Spinal cord (tissue), 10 donors: ENCODE data around the gene VPS13C. TPM values are rescaled to one million over a fixed set of nuclear protein-coding genes. Genes with fewer than 3 reads are reported as not detected.

Experiments
- DNase-seq, 6 donors: peaks; one replicate each; pipeline versions ENCODE4 v3.0.0 to v3.0.0-alpha.2; 2013 to 2015; ENCODE audit warnings: low spot score in 6 of 6, low read depth in 4 of 6
- H3K27ac ChIP-seq: one replicate; pipeline ENCODE4 v1.5.1; 2013; ENCODE audit warnings: low read depth, low read length, control low read depth
- H3K27me3 ChIP-seq: one replicate; pipeline ENCODE4 v1.6.1; 2013; ENCODE audit warnings: low read length; ENCODE audit not compliant: control insufficient read depth, insufficient read depth
- H3K36me3 ChIP-seq: one replicate; pipeline ENCODE4 v1.6.1; 2013; ENCODE audit warnings: low read length; ENCODE audit not compliant: control insufficient read depth, insufficient read depth
- H3K4me1 ChIP-seq: one replicate; pipeline ENCODE4 v1.6.1; 2013; ENCODE audit warnings: low read length; ENCODE audit not compliant: control insufficient read depth, insufficient read depth
- H3K4me3 ChIP-seq: one replicate; pipeline ENCODE4 v1.5.1; 2013; ENCODE audit warnings: low read depth, low read length, control low read depth
- H3K9me3 ChIP-seq: one replicate; pipeline ENCODE4 v1.6.1; 2013; ENCODE audit warnings: low read length; ENCODE audit not compliant: control insufficient read depth, insufficient read depth
- WGBS: methylation state at CpG from one replicate; pipeline ENCODE4 v1.1.5; 2013; ENCODE audit warnings: missing lambda C conversion rate; ENCODE audit not compliant: insufficient coverage; 5-methylcytosine and 5-hydroxymethylcytosine counted together
- polyA plus RNA-seq, 2 donors: library from polyadenylated mRNA; unstranded; fragments of 120-200 nt; gene quantifications; one replicate each; pipeline ENCODE4 v1.2.1, GENCODE V29; 2013; ENCODE audit not compliant: insufficient read length in 2 of 2
- total RNA-seq, 2 donors: library from RNA; depleted of rRNA in 1 of 2; stranded (reverse); fragments of 120-200 nt in 1 of 2; fragments of >200 nt in 1 of 2; gene quantifications; one replicate each; pipeline versions ENCODE4 v1.2.3 to v1.2.4, GENCODE V29; 2013 to 2014
- donor health status: healthy.

The VPS13C gene
- total and polyA plus RNA-seq, 4 donors = 55.2 to 149 (median 66.0) TPM

- Histone ChIP-seq H3K27me3 (no peaks in the 10 kb centered on the region), H3K36me3 (no peaks in the 10 kb centered on the region), H3K9me3 (no peaks in the 10 kb centered on the region), H3K27ac (no peak overlapping the region), H3K4me1 (no peaks in the 10 kb centered on the region), H3K4me3 (no peak overlapping the region)
- DNase-seq = no peak
- 90% methylated on average over 2 of the region's 3 CpGs for WGBS
Observed at GRCh38 chr15:61822511-61822910, 237.7 kb downstream of the VPS13C start.

DNA sequence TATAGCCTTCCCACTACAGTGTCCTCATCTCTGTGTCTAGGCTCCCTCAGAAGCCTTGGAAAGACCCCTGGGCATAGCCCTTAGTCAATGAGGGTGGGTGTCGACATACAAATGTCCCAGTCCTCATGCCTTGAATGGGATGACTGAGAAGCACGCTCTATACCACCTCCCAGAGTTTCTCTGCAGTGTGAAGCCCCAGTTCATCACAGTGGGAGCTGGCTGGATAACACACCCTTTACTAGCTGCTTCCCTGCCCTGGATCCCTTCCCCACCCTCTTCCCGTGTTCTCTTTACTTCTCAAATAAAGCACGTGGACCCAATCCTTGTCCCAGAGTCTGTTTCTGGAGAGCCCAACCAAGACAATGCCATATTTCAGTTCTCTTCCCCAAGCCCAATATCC, 239.3 kb downstream of the VPS13C start:
- H3K9me3 ChIP-seq = no peaks in the 10 kb centered on the region
- H3K27me3 ChIP-seq = no peaks in the 10 kb centered on the region
- H3K27ac ChIP-seq = no peak overlapping the region
- H3K4me1 ChIP-seq = no peaks in the 10 kb centered on the region
- 100% methylated on average over 4 of the region's 4 CpGs for WGBS
- DNase-seq = no peak
- no peaks in the 10 kb centered on the region for H3K36me3 ChIP-seq
- no peak overlapping the region for H3K4me3 ChIP-seq

DNA sequence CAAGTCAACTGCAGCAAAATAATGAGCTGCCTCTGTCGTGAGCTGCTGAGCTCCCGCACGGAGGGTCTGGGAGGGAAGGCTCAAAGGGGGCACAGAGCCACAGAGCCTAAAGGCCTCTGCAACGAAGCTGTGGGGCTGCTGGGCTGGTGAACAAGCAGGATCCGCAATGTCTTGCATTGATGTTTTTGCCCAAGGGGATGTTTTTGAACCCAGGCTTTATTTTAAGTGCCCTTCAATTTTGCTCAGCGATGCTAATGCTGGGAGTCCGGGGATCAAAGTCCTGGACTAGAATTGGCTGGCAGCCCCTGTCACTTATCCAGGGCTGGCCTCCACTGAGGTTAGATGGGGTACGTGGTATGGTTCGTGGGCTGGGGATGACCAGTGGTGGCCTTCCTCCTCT, 240.0 kb downstream of the VPS13C start:
- WGBS = 81% methylated on average over 5 of the region's 9 CpGs
- Histone ChIP-seq H3K27me3 (no peaks in the 10 kb centered on the region), H3K9me3 (no peaks in the 10 kb centered on the region), H3K36me3 (no peaks in the 10 kb centered on the region), H3K4me1 (no peaks in the 10 kb centered on the region), H3K27ac (no peak overlapping the region), H3K4me3 (no peak overlapping the region)
- no peak for DNase-seq

DNA sequence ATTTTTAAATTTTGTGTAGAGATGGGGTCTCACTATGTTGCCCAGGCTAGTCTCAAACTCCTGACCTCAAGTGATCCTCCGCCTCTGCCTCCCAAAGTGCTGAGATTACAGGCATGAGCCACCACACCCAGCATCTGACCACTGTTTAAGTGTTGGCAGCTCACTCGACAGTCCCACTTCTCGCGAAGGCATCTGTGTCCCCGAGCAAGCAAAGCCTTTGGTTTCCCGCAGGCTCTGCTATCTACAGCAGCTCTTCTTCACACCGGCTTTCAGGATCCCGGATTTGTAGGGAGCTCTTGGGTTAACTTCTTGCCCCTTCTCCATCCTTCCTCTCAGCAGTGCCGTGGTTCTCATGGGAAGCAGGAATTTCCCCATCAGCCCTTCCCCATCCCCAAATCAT, 240.9 kb downstream of the VPS13C start:
- Histone ChIP-seq H3K27ac (no peak overlapping the region), H3K36me3 (no peaks in the 10 kb centered on the region), H3K4me3 (no peak overlapping the region), H3K27me3 (no peaks in the 10 kb centered on the region), H3K4me1 (no peaks in the 10 kb centered on the region), H3K9me3 (no peaks in the 10 kb centered on the region)
- no peak for DNase-seq
- 94% methylated on average over 8 of the region's 9 CpGs for WGBS

DNA sequence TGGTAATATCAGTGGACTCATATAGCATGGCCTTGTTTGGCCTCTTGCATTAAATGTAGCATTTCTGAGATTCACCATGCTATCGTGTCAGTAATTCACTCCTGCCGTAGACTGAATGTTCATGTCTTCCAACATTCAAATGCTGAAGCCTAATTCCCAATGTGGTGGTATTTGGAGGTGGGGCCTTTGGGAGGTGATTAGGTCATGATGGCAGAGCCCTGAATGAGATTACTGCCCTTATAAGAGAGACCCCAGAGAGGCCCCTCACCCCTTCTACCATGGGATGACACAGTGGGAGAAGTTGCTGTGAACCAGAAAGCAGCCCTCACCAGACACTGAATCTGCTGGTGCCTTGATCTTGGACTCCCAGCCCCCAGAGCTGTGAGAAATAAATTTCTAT, 241.4 kb downstream of the VPS13C start:
- no peaks in the 10 kb centered on the region for H3K36me3 ChIP-seq
- no peak for DNase-seq
- no peaks in the 10 kb centered on the region for H3K4me1 ChIP-seq
- WGBS = no CpG with 5 or more reads among the region's 2 CpGs
- no peak overlapping the region for H3K4me3 ChIP-seq
- H3K9me3 ChIP-seq = no peaks in the 10 kb centered on the region
- no peaks in the 10 kb centered on the region for H3K27me3 ChIP-seq
- H3K27ac ChIP-seq = no peak overlapping the region

GRCh38 chr15:61816856-61817255, 243.4 kb downstream of the VPS13C start:
- no peaks in the 10 kb centered on the region for H3K27me3 ChIP-seq
- WGBS = 98% methylated on average over 6 of the region's 7 CpGs

DNA sequence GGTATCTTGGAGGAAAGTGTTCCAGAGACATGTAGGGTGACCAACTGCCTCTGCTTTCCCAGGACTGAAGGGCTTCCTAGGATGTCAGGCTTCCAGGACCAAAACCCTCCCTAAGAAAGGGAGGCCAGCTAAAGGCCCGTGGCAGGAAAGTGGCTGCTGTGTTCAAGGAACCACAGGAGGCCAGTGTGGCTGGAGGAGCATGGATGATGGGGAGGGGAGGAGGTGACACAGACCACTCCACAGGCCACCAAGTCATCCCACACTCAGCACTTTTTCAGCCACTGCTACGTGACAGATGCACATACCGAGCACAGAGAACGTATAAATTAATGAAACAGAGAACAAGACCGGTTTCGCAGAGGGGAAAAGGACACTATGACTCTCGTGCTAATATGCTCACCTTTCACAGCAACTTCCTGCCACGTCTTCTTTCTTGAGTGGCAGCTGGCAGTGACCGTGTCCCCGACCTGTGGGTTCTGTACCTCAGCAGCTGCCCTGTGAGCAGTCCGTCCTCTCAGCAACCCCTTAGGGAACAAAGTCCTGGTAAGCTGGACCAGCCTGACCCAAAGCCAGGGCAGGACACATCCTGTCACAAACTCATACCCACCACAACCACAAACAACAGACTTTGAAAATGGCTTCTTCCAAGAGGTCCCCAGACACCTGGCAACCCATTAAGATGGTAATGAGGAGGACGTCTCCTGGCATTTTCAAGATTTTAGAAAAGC, 244.7 kb downstream of the VPS13C start:
- Histone ChIP-seq H3K27ac (no peak overlapping the region), H3K36me3 (no peaks in the 10 kb centered on the region), H3K4me3 (no peak overlapping the region), H3K27me3 (no peaks in the 10 kb centered on the region), H3K4me1 (peaks cover 6% of the 10 kb centered on the region), H3K9me3 (no peaks in the 10 kb centered on the region)
- 94% methylated on average over 8 of the region's 12 CpGs for WGBS
- no peak for DNase-seq

More at GRCh38 chr15:61816856-61817255, 243.4 kb downstream of the VPS13C start:
- Histone ChIP-seq H3K36me3 (no peaks in the 10 kb centered on the region), H3K4me3 (no peak overlapping the region), H3K4me1 (peaks cover 5% of the 10 kb centered on the region), H3K27ac (no peak overlapping the region), H3K9me3 (no peaks in the 10 kb centered on the region)
- DNase-seq = no peak

GRCh38 chr15:61812476-61812875, 247.8 kb downstream of the VPS13C start:
- no peak for DNase-seq
- Histone ChIP-seq H3K36me3 (no peaks in the 10 kb centered on the region), H3K27ac (no peak overlapping the region), H3K27me3 (no peaks in the 10 kb centered on the region), H3K4me3 (no peak overlapping the region), H3K9me3 (no peaks in the 10 kb centered on the region), H3K4me1 (peaks cover 8% of the 10 kb centered on the region)
- 76% methylated on average over 5 of the region's 6 CpGs for WGBS

DNA sequence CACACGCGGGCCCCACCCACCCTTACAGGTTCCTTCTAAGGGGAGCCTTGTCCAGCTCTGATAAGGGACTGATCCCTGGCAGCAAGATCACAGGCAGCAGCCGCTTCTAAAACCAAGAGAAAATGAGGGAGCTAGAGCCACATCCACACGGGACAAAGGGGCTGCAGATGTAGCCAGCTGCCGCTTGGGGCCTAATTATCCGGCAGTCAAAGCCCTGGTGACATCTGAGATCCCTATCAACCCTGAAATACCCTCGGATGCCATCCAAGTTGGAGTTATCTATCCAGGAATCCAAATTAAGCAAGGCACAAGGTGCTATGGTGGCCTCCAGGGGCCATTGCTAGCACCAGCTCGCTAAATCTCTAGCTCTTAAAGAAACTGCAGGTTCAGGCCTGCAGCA, 248.3 kb downstream of the VPS13C start:
- Histone ChIP-seq H3K27ac (no peak overlapping the region), H3K9me3 (no peaks in the 10 kb centered on the region), H3K36me3 (no peaks in the 10 kb centered on the region), H3K4me1 (peaks cover 10% of the 10 kb centered on the region), H3K27me3 (no peaks in the 10 kb centered on the region), H3K4me3 (no peak overlapping the region)
- WGBS = 71% methylated on average over 5 of the region's 8 CpGs
- DNase-seq = no peak

DNA sequence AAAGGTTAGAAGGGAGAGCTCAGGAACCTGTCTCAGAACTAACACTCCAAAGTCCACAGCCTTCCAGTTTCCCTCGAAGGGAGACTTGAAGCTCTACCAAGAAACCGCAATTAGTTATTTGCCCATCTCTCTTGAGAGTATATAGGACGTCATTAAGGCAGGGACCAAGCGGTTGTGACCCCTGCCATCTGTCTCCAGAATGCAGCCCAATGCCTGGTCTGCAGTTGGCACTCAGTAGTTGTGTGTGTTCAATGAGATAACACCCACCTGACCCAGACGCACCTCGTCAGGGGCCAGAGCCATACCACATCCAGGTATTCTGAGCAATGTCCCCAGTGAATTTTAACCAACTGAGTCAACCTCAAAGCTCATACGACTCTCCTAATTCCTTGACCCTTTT, 251.0 kb downstream of the VPS13C start:
- H3K36me3 ChIP-seq = no peaks in the 10 kb centered on the region
- DNase-seq = no peak
- no peaks in the 10 kb centered on the region for H3K27me3 ChIP-seq
- H3K4me1 ChIP-seq = peaks cover 14% of the 10 kb centered on the region
- H3K4me3 ChIP-seq = no peak overlapping the region
- H3K9me3 ChIP-seq = no peaks in the 10 kb centered on the region
- WGBS = 100% methylated on average over 2 of the region's 7 CpGs
- H3K27ac ChIP-seq = no peak overlapping the region
